NCI-H2081 (cell line): Measurements from ENCODE around the gene ZNF606.

ENCODE experiments used
- DNase-seq, 2 experiments: peaks; one replicate each; lab custom pipeline; 2025; lab: John Stamatoyannopoulos, UW

The ZNF606 gene

DNA sequence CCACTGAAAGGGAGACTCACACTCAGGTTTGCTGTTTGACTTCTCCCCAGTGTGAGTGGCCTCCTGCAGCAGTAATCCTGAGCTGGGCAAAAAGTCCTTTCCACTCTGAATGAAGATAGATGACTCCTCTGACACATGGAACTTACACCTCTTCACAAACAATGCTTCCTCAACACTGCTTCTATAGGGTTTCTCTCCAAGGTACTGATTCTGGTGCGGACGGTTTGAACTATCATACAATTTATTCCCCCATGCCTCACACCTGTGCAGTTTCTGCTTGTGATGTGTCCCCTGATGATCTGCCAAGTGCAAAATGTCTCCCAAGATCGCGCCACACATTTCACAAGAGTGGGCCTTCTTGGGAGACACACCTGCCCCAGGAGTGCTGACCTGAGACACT is 75.0 kb downstream of the ZNF606 start:
- no peak for DNase-seq
